NCI-H146 treated with DMSO at 0.1 percent for 48 hours (cell line): ENCODE data around the gene NARF.
"Not testable (repeated sequence)": the region's sequence is repeated elsewhere in the genome, so short reads cannot be mapped to it uniquely, and the experiment has no call there.

Experiments used
- DNase-seq: peaks from one replicate; lab custom pipeline; 2025; ENCODE audit not compliant: unreplicated experiment; lab: John Stamatoyannopoulos, UW

The NARF gene

DNA sequence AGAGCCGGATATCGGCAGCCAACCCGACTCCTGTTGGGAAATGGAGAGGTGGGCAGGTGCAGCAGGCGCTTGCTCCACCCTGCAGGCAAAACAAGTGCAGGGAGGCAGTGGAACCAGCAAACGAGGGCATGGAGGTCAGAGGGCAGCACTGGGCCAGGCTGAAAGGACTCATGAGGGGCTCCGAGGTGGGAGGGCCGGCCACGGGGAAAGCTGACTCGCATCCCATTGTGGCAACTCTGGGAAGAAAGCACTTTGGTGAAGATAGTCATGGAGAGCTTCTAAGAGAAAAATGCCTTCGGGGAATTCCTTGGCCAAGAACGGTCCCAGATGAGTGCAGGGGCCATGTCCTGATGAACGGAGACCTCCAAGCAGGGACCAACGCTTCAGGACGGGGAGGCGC, 12.4 kb upstream of the NARF start:
- DNase-seq: no peak

DNA sequence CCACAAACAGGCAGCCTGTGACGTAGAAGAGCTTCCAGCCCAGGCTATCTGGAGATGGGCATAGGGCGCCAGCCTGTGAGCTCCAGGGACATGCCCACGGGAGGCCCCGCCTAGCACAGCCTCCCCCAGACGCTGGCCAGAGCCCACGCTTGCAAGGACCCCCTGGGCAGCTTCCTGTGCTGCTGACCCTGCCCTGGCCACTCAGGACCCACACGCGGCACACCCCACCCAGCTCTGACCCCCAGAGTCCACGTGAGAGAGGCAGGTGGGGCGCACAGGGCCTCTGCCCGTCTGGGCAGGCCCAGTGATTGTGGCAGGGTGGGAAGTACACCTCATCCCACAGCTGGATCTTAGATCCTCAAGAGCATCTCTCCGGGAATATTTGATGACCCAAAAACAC, 11.9 kb upstream of the NARF start:
- DNase-seq: no peak

DNA sequence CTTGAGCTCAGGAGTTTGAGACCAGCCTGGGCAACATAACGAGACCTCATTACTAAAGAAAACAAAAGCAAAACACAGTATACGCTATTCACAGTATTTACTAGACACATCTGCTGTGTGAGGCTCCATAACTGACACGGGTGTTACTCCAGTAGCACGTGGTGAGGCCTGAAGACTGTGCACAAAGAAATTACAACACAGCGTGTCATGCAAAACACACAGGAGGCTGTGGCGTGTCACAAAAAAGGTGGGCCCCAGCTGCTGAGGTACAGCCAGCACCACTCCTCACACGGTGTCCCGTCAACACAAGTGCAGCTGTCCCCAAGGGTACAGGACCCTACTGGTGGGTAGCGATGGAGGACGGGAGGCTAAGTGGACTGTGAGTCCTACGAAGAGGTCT, 10.7 kb upstream of the NARF start:
- no peak for DNase-seq

DNA sequence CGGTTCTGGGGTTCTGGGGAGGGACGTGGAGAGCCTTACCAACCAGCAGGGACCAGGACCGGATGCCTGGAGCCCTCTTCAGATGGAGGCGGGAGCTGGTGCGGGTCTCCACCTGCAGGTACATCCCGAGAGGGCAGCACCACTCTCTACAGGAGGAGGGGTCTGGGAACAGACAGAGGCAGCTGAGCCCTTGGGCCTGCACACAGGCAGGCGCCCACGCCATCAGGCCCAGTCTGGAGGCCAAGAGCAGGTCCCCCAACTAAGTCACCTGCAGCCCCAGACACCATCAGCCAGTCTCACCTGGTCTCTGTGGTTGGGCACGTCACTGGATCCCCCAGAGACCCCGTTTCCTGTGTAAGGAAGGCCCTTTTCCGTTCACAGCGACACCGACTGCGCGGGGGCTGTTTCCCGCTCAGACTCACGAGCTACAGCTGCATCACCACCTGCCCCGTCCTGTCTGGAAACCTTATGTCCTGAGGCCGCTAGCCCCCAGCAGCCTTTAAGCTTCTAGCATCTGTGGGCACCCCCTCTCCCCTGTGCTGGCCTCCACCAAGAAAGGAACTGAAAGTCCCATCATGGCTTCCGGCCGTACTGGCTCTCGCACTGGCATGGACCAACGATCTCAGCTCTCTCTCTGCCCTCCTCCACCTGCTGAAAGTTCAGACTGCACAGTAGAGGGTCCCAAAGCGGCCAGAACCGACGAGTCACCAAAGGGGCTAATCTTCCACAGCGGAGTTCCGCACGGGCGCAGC, 9.2 kb upstream of the NARF start:
- no peak for DNase-seq

DNA sequence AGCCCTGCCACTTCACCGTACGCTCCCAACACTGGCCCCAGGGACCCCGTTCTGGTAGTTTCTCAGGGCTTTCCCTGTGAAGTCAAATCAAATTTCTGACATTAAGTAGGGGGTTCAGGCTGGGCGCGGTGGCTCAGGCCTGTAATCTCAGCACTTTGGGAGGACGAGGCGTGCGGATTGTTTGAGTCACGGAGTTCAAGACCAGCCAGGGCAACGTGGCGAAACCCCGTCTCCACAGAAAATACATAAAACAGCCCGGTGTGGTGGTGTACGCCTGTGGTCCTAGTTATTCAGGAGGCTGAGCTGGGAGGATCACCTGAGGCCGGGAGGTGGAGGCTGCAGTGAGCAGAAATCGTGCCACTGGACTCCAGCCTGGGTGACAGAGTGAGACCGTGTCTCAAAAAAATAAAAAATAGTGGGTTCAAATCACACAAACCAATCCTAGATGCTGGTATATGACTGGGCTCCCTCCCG, 8.6 kb upstream of the NARF start:
- DNase-seq: no peak

DNA sequence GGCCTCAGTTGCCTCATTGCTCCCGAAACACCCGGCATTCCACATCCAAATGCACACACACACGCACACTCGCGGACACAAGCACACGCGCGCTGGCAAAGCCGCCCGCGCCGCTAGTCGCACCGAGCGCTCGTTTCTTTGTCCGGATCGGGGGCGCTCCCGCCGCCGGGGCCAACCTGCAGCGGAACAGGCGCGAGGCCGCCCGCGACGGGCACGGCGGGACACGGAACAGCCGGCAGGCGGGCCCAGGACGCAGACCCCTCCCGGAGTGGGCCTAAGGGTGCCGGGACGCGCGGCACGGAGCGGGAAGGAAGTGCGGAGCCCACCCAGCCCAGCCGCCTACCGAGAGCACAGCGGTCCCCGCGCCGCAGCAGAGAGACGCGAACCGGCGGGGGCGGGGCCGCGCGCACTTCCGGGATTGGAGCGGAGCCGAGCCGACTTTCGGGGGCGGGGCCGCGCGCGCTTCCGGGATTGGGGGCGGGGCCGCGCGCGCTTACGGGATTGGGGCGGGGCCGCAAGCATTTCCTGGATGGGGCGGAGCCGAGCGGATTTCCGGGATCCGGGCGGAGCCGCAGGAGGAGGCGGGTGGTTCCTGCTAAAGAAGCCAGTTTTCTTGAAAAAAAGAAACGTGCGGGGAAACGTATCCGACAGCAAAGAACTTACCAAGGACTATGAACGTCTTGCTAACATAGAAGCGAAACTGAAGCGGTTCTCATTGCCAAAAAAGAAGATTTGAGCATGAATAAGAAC, 8.0 kb upstream of the NARF start, which contains the start of gene CYBC1:
TSS of gene CYBC1 (minus strand) at position 396 of the 750 bp plus-strand sequence. CDS start 1,498 bp downstream, outside the sequence.
- DNase-seq: peak; percentile 80

DNA sequence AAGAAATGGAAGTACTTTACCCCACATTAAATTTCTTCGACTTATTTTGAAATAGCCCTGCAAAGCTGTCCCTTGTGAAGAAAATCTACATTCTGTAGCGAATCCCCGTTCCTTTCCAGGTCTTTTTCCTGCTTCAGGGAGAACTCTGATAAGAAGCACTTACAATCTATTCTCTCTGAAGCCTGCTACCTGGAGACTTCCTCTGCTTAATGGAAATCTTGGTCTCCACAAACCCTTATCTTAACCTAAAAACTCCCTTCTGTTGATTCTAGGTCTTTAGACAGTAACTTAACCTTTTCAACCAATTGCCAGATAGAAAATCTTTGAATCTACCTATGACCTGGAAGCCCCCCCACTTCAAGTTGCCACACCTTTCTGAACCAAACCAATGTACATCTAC, 6.4 kb upstream of the NARF start:
- no peak for DNase-seq

DNA sequence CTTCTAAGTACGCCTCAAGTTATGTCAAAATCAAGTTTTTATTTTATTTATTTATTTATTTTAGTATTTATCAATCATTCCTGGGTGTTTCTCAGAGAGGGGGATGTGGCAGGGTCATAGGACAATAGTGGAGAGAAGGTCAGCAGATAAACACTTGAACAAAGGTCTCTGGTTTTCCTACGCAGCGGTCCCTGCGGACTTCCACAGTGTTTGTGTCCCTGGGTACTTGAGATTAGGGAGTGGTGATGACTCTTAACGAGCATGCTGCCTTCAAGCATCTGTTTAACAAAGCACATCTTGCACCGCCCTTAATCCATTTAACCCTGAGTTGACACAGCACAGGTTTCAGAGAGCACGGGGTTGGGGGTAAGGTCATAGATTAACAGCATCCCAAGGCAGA, 5.4 kb upstream of the NARF start:
- DNase-seq: not testable (repeated sequence)

DNA sequence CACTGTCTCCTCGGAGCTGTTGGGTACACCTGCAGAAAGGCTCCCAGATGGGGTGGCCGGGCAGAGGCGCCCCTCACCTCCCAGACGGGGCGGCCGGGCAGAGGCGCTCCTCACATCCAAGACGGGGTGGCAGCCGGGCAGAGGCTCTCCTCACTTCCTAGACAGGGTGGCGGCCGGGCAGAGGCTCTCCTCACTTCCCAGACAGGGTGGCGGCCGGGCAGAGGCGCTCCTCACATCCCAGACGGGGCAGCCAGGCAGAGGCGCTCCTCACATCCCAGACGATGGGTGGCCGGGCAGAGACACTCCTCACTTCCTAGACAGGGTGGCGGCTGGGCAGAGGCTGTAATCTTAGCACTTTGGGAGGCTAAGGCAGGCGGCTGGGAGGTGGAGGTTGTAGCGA, 4.8 kb upstream of the NARF start:
- not testable (repeated sequence) for DNase-seq

DNA sequence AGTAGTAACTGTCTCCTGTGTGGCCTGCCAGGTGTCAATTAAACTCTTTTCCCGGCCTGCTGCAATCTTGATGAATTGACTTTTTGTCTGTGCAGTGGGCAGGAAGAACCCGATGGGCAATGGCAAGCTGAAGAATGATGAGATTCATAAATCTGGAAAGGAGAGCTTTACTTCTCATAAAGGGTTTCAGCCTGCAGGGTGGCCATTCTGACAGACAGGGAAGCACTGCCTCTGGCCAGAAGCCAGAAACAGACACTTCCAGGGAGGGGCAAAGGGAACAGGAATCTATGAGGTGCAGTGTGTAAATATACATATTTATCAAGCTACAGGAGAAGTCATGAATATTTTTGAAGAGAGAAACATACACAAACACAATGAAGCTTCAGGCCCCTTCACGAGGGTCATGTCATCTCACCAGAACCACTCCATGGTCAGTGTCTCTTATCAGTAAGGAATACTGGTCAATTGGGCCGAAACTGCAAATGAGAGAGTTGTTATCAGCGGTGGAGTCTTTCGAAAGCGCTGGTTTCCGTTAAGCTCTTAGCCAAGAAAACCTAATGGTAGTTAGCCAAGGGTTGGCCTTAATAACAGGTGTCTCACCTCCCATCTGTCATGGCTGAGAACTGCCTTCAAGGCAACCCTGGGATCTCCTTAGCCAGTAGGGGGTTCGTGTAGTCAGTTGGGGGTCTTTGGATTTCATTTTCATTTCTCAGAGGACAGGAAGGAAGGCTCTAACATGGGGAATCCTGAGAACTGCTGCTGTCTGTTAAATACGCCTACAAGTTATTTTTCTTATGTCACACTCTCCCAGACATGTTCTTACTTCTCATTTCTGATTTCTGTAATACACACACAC, 1.2 kb upstream of the NARF start:
- no peak for DNase-seq

DNA sequence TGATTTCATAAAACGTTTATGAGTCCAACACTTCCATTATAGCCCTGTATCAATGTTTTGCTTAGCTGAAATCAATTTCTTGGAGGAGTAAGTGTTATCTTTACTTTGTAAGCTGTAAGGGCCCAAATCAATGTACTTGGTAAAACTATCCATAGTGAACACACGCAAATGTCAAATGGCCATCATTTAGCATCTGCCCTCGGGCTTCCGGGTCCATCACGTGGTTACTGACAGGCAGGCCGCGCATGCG, 687 bp upstream of the NARF start:
- peak; percentile 72 for DNase-seq

DNA sequence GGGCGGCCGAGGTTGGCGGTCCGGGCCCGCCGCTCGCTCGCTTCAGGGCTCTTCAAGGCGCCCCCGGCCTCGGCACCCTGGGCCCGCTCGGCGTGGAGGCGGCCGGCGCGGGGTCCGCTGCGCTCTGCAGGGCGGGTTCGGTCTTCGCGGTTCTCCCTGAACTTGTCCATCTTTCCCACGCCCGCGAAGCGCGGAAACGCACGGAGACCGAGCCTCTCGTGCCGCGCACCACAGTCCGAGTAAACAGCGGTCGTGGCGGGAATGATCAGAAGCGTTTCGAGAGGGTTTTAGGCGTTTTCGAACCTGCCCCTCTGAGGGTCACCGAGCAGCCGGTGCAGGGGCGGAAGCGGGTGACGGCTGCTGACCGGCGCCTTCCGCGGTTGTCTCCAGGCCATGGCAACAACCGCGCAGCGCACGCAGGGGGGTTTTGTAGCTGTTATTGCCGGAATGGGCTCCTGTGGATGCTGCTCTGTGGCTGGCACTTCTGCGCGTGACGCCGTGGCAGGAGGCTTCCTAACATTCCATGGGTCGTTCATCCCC, 414 bp downstream of the NARF start:
- no peak for DNase-seq

DNA sequence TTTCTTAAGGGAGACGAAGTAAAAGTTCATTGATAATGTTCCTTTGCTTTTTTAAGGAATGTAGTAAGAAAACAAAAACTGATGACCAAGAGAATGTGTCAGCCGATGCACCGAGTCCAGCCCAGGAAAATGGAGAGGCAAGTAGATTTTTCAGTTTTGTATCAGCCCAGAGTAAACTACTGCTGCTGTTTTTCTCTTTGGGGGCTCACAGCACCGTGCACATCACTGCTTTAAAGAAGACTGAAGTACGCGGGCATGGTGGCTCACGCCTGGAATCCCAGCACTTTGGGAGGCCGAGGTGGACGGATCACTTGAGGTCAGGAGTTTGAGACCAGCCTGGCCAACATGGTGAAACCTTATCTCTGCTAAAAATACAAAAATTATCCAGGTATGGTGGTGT, 1.4 kb downstream of the NARF start:
- not testable (repeated sequence) for DNase-seq

DNA sequence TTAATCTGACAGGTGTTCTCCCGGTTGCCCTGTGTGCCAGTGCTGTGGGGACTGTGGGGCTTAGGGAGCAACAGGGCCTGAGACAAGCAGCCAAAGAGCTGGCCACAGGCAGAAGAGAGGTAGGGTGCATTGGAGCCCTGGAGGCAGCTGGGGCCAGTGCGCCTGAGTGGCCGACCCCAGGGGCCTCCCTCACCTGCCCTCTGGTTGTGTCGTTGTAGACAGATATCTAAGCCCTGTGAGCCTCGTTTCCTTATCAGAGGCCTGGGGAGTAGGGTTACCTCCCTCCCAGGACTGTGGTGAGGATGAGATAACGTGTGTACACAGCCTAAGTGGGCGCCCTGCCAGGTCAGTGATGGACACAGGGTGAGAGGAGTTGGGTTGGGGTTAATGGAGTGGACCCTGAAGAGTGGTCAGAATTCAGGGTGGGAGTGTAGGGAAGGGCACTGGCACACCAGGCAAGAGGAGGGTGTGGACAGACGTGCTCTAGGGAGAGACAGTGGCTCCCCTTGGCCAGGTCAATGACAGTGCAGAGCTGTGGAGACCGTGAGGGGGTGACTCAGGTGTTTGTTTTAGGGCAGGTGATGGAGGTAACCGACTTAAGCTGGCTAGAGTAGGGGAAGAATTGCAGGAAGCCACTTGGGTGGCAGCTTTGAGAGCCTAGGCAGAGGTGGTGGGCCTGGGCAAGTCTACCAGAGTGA, 3.4 kb downstream of the NARF start:
- DNase-seq: peak; percentile 95

DNA sequence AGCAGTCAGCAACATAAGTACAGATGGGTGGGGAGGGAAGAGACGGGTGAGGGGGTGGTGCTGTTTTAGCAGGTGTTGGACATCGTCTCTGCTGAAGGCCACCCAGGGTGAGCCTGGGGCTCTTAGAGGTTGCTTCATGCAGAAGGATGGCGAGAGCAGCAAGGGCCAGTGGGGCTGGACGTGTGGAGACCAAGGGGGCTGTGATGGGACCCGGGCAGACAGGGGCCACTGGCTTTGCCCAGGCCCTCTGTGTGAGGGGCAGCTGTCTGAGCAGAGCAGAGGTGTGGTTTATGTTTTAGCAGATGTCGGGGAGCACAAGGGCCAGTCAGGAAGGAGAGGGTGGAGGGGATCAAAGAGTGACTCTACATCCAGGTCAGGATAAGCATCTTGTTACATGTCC, 4.8 kb downstream of the NARF start:
- DNase-seq: peak; percentile 12

DNA sequence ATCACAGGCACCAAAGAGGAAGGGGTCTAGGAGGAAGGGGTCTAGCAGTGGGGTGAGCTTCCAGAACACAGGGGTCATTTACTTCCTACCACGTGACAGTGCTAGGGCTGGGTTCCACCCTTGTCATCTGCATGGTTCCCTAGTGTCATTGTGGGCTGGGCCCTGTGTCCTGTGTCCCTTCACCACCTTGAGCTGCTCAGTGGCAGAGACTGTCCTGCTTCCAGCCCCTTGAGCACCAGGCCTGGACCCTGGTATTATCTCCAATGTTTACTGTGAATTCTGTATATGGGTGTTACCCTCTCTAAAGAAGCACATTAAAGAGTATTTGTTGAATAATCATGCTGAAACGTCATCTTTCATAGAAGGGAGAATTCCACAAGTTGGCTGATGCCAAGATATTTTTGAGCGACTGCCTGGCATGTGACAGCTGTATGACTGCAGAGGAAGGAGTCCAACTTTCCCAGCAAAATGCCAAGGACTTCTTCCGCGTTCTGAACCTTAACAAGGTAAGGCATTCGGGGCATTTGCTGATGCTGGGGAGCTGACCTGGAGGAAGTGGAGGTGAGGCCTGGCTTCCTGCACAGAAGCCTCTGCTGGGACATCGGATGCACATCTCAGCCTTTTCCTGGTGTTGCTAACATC, 5.5 kb downstream of the NARF start:
- DNase-seq: no peak

DNA sequence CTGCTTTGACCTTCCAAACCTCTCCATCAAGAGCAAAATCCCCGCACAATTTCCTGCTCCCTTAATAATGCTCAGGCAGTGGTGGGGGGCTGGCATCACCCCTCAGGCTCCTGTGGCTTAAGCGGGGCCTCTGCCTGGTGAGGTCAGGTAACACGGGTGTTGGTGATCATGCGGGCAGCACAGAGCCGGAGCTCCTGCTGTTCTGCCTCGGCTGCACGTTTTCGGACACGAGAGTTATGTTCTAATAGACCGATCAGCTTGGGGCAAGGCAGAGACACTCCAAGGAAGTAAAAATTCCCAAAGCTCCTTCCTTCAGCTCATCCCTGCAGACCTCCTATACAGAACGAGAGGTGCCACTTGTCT, 6.0 kb downstream of the NARF start:
- DNase-seq: no peak

DNA sequence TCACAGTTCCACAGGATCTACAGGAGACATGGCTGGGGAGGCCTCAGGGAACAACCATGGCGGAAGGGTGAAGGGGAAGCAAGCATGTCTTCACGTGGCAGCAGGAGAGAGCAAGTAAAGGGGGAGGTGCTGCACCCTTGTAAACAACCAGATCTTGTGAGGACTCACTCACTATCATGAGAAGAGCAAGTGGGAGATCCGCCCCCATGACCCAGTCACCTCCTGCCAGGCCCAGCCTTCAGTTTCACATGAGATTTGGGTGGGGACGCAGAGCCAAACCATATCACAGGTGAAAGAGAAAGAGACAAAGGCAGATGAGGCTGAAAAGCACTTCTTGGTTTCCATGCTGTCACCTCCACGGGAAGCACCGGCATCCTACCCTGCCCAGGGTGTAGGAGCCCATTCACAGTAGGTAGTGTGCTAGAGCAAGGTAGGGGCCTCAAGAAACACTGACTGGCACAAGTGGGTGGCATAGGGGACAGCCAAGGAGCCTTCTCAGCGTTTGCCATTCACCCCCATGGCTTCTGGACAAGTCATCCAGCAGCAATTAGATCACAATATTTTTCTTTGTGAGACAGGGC, 6.6 kb downstream of the NARF start:
- no peak for DNase-seq

DNA sequence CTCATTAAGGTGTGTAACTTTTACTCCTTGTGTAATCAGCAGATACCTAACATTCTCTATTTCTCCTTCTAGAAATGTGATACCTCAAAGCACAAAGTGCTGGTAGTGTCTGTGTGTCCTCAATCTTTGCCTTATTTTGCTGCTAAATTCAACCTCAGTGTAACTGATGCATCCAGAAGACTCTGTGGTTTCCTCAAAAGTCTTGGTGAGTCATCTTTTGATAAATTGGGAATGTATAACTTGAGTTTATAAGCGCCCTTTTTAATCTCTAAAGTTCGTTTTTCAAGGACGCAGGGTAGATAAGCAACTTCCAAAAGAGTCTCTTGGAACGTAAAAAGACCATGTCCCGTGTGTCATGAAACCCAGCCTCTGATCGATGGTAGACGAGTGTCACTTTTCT, 10.2 kb downstream of the NARF start:
- DNase-seq: no peak

DNA sequence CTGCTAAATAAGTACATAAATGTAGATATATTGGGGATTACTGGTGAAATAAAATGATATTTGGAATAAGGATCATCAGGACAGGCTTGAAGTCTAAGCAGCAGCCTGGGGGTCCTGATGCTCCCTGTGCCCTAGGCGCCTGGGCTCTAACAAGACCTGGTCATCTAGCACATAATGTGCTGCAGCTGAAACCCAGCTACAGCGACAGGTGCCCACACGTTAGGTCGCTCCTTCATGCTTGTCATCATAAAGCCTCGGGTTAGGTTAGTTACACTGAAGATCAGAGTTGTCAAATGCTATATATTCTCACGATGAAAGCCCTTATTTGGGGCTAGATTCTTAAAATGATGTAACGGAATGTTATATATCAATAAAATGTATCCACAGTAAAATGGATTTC, 11.5 kb downstream of the NARF start:
- DNase-seq: no peak
